ENCODE results near the gene ARMC9. TPM values are rescaled to one million over a fixed set of nuclear protein-coding genes. Genes with fewer than 3 reads are reported as not detected.

ARMC9 gene
- total RNA-seq, 1 donor from 2014 or later: 43.1 TPM

GRCh38 chr2:231353469-231353868 lies 155.0 kb downstream of the ARMC9 start:
- H3K36me3 ChIP-seq: no peaks in the 10 kb centered on the region
- TF ChIP-seq CTCF (IDR thresholded peaks at IDR 0.05): no peak
- DNase-seq (no peak), ATAC-seq (no peak)
- H3K4me1 ChIP-seq: peaks cover 11% of the 10 kb centered on the region
- no peak overlapping the region for H3K27ac ChIP-seq
- intact Hi-C loops (cut with DNase I): no loop called here
- H3K27me3 ChIP-seq (ENCODE audit: low read depth): no peaks in the 10 kb centered on the region
- no peak overlapping the region for H3K4me3 ChIP-seq
- H3K9me3 ChIP-seq: no peaks in the 10 kb centered on the region

DNA sequence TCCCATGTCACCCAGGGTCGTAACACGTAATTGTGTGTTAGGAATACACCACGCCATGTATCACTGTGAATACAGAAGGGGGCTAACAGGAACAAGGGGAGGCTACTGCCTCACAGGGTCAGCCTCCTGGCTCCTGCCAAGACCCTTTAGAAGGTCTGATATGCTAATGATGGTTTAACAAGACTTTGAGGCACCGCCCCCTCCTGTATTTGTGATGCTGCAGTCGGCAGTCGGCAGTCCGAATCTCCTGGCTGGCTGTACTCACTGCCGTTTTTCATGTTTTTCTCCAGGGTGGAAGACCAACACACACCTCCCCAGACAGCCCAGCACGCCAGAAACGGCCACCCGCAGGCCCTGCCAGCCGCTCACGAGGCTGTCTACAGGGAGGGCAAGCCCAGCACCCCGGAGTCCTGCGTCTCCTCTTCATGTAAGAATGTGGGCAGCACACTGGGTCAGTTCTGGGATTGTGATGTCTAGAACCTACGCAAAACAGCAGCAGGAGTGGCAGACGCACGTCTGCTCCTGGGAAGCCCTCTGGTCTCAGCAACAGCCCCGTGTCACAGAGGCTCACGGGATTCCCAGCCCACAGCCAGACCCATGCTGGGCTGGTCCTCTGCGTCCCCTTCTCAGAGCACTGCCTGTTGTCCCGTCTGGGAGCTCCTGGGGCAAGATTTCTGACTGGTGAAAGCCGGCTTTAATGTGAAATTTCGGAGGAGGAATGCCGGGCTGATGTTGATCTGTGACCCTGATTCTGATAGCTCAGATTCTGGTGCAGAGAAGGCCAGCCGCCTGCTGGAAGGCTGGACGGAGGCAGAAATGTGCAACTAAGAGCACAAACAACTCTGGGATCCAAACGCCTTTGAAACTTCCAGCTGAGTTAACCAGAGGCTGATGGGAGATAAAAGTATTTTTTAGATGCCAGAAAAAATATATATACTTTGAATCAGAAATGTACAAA lies 157.4 kb downstream of the ARMC9 start:
- no peak for TF ChIP-seq CTCF (IDR thresholded peaks at IDR 0.05)
- intact Hi-C loops (cut with DNase I): no loop called here
- no peak overlapping the region for H3K27ac ChIP-seq
- no peaks in the 10 kb centered on the region for H3K36me3 ChIP-seq
- ATAC-seq (no peak), DNase-seq (no peak)
- H3K4me3 ChIP-seq: no peak overlapping the region
- H3K9me3 ChIP-seq: no peaks in the 10 kb centered on the region
- H3K4me1 ChIP-seq: peaks cover 2% of the 10 kb centered on the region
- no peaks in the 10 kb centered on the region for H3K27me3 ChIP-seq (ENCODE audit: low read depth)

DNA sequence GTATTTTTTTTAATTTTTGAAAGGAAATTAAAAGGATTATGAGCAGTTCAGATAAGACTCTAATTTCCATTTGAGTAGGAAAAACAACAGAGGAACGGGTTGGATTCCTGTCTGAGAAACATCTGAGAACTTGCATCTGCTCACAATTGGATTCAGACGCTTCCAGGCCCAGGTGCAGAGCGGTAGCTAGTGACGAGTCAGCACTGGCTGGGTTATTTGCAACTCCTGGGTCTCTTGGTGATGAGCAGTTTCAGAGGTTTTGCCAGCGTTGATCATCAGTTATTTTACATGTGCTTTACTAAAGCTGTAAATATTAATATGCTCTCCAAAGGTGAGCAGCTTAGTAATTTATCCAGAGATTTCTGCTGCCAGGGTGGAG lies 158.0 kb downstream of the ARMC9 start:
- intact Hi-C loops (cut with DNase I): no loop called here
- H3K4me1 ChIP-seq: peaks cover 4% of the 10 kb centered on the region
- no peak overlapping the region for H3K4me3 ChIP-seq
- no peaks in the 10 kb centered on the region for H3K36me3 ChIP-seq
- DNase-seq: no peak
- no peak for TF ChIP-seq CTCF (IDR thresholded peaks at IDR 0.05)
- H3K27me3 ChIP-seq (ENCODE audit: low read depth): no peaks in the 10 kb centered on the region
- H3K9me3 ChIP-seq: no peaks in the 10 kb centered on the region
- no peak for ATAC-seq
- no peak overlapping the region for H3K27ac ChIP-seq

- no peaks in the 10 kb centered on the region for H3K9me3 ChIP-seq
- no peak for TF ChIP-seq CTCF (IDR thresholded peaks at IDR 0.05)
- H3K4me1 ChIP-seq: peaks cover 4% of the 10 kb centered on the region
- no peak overlapping the region for H3K4me3 ChIP-seq
- no peak for ATAC-seq
- H3K27me3 ChIP-seq (ENCODE audit: low read depth): no peaks in the 10 kb centered on the region
- H3K27ac ChIP-seq: no peak overlapping the region
- intact Hi-C loops (cut with DNase I): no loop called here
- no peak for DNase-seq
- no peaks in the 10 kb centered on the region for H3K36me3 ChIP-seq
Observed at GRCh38 chr2:231357048-231357447, 158.6 kb downstream of the ARMC9 start.

GRCh38 chr2:231357931-231358330 lies 159.5 kb downstream of the ARMC9 start:
- no peak overlapping the region for H3K27ac ChIP-seq
- H3K4me1 ChIP-seq: peaks cover 4% of the 10 kb centered on the region
- intact Hi-C loops (cut with DNase I): no loop called here
- TF ChIP-seq CTCF (IDR thresholded peaks at IDR 0.05): no peak
- H3K27me3 ChIP-seq (ENCODE audit: low read depth): no peaks in the 10 kb centered on the region
- H3K9me3 ChIP-seq: no peaks in the 10 kb centered on the region
- H3K36me3 ChIP-seq: no peaks in the 10 kb centered on the region
- ATAC-seq (no peak), DNase-seq (no peak)
- no peak overlapping the region for H3K4me3 ChIP-seq
